Measurements from ENCODE around the gene PI4KB.

DNA sequence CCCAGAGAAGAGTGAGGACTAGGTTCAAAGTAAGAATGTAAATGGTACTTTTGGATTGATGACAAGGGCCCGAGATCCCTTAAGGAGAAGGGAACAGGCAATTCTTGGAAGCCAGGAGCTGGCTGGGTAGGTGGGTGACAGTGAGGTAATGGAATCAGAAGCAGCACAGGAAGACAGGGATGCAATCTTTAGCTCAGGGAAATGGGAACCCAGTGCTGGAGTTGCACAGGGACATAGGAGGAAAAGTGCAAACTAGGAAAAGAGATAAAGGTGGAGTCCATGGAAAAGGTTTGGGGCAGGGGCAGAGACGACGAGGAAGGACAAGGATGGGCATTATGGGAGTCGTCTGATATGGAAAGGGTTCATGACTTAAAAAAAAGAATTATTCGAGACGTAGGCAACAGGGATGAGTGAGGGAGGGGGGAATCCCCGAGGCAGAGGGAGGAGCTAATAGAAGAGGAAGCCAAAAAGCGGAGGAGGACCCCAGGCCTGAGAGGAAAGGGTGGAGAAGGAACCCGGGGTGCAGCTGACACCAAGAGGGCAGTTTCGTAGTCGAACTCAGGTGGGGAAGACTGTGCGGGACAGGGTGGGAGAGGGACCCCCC lies 495 bp downstream of the PI4KB start:
- TF ChIP-seq MXI1 (conservative IDR thresholded peaks at IDR 0.05; ENCODE audit: poor library complexity, severe bottlenecking) (no peak), POLR2AphosphoS5 (IDR thresholded peaks at IDR 0.05) (no peak), EP300 (conservative IDR thresholded peaks at IDR 0.05; ENCODE audit: poor library complexity, severe bottlenecking) (no peak), SMC3 (conservative IDR thresholded peaks at IDR 0.05; ENCODE audit: poor library complexity) (no peak)
- TF ChIP-seq, protein P1, sequence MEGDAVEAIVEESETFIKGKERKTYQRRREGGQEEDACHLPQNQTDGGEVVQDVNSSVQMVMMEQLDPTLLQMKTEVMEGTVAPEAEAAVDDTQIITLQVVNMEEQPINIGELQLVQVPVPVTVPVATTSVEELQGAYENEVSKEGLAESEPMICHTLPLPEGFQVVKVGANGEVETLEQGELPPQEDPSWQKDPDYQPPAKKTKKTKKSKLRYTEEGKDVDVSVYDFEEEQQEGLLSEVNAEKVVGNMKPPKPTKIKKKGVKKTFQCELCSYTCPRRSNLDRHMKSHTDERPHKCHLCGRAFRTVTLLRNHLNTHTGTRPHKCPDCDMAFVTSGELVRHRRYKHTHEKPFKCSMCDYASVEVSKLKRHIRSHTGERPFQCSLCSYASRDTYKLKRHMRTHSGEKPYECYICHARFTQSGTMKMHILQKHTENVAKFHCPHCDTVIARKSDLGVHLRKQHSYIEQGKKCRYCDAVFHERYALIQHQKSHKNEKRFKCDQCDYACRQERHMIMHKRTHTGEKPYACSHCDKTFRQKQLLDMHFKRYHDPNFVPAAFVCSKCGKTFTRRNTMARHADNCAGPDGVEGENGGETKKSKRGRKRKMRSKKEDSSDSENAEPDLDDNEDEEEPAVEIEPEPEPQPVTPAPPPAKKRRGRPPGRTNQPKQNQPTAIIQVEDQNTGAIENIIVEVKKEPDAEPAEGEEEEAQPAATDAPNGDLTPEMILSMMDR (IDR thresholded peaks at IDR 0.05; ENCODE audit: poor library complexity, severe bottlenecking) = no peak
- TF ChIP-seq, protein P2, sequence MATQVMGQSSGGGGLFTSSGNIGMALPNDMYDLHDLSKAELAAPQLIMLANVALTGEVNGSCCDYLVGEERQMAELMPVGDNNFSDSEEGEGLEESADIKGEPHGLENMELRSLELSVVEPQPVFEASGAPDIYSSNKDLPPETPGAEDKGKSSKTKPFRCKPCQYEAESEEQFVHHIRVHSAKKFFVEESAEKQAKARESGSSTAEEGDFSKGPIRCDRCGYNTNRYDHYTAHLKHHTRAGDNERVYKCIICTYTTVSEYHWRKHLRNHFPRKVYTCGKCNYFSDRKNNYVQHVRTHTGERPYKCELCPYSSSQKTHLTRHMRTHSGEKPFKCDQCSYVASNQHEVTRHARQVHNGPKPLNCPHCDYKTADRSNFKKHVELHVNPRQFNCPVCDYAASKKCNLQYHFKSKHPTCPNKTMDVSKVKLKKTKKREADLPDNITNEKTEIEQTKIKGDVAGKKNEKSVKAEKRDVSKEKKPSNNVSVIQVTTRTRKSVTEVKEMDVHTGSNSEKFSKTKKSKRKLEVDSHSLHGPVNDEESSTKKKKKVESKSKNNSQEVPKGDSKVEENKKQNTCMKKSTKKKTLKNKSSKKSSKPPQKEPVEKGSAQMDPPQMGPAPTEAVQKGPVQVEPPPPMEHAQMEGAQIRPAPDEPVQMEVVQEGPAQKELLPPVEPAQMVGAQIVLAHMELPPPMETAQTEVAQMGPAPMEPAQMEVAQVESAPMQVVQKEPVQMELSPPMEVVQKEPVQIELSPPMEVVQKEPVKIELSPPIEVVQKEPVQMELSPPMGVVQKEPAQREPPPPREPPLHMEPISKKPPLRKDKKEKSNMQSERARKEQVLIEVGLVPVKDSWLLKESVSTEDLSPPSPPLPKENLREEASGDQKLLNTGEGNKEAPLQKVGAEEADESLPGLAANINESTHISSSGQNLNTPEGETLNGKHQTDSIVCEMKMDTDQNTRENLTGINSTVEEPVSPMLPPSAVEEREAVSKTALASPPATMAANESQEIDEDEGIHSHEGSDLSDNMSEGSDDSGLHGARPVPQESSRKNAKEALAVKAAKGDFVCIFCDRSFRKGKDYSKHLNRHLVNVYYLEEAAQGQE (IDR thresholded peaks at IDR 0.05; ENCODE audit: borderline replicate concordance) = no peak

All from neural cell (in vitro differentiated cells).